DLD1 (cell line): ENCODE results near the gene FAM177B.

Source experiments
- in situ Hi-C: cut with HindIII; loops from 2 replicates; pipeline ENCODE4 v1.10.0; 2017; ENCODE audit warnings: low sequenced_read_pairs

Gene FAM177B

GRCh38 chr1:222736972-222737371 lies at the start of gene FAM177B:
Gene FAM177B, plus strand, starts transcription at chr1:222737202. Its CDS starts 9,344 bp downstream, at chr1:222746546.
- in situ Hi-C loops: no loop called here

GRCh38 chr1:222691016-222691415 lies 46.0 kb upstream of the FAM177B start:
- in situ Hi-C loops: no loop called here

- in situ Hi-C loops: no loop called here
Observed at GRCh38 chr1:222694927-222695326, 42.1 kb upstream of the FAM177B start.

GRCh38 chr1:222696741-222697140 lies 40.3 kb upstream of the FAM177B start:
- in situ Hi-C loops: no loop called here

GRCh38 chr1:222697203-222697602 lies 39.8 kb upstream of the FAM177B start:
- in situ Hi-C loops: no loop called here

DNA sequence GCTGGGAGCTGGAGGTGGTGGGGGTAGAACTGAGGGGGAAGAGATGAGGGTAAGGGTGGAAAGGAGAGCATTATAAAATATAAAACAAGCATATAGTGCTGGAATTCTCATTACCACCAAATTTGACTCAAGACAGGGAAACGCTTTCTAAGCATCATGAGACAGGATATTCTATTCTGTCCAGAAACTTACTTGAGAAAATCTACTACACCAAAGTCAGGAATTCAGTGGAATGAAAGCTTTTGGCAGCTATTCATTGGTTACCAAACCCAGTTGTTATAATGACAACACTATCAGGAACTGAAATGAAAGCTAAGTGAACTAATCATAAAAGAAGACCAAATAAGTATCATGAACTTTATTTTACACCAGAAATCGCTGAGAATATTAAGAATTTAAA lies 39.2 kb upstream of the FAM177B start:
- in situ Hi-C loops: no loop called here

DNA sequence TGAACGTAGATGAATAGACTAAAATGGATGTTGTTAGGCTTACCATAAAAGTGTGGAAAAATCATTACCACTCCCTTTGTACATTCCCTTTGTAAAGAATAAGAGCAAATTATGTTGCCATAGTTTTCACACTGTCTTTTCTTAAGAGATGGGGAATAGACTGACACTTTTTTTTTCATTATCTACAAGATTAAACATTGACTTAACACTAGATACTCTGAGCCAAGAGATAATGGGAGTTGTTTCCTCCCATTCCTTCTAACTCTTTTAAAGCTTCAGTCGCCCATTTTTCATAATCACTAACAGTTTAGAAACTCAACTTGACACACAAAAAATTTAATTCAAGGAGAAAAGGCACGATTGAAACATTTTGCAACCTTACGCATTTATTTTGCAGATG lies 34.8 kb upstream of the FAM177B start:
- in situ Hi-C loops: no loop called here

DNA sequence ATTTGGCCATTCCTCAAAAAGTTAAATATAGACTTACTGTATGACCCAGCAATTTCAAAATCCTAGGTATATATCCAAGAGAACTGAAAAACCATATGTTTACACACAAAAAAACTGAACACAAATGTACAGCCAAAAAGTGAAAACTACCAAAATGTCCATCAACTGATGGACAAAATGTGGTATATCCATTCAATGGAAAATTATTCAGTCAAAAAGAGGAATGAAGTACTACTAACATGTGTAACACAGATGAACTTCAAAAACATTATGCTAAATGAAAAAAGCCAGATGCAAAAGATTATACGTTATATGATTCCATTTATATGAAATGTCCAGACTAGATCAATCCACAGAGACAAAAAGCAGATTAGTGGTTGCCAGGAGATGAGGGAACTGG lies 32.7 kb upstream of the FAM177B start:
- in situ Hi-C loops: no loop called here

DNA sequence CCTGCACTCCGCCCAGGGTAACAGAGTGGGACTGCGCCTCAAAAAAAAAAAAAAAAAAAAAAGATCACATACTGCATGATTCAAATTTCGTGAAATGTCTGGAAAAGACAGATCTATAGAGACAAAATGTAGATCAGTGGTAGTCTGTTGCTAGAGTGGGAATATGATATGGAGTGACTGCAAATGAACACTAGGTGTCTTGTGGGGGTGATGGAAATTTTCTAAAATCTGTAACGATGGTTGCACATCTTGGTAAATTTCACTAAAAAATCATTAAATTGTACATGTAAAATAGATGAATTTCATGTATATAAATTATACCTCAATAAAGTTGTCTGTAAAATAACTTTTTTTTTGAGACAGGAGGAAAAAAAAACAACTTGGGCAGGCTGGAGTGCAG lies 30.2 kb upstream of the FAM177B start:
- in situ Hi-C loops: no loop called here

- in situ Hi-C loops: no loop called here
Observed at GRCh38 chr1:222709700-222710153, 27.3 kb upstream of the FAM177B start.

DNA sequence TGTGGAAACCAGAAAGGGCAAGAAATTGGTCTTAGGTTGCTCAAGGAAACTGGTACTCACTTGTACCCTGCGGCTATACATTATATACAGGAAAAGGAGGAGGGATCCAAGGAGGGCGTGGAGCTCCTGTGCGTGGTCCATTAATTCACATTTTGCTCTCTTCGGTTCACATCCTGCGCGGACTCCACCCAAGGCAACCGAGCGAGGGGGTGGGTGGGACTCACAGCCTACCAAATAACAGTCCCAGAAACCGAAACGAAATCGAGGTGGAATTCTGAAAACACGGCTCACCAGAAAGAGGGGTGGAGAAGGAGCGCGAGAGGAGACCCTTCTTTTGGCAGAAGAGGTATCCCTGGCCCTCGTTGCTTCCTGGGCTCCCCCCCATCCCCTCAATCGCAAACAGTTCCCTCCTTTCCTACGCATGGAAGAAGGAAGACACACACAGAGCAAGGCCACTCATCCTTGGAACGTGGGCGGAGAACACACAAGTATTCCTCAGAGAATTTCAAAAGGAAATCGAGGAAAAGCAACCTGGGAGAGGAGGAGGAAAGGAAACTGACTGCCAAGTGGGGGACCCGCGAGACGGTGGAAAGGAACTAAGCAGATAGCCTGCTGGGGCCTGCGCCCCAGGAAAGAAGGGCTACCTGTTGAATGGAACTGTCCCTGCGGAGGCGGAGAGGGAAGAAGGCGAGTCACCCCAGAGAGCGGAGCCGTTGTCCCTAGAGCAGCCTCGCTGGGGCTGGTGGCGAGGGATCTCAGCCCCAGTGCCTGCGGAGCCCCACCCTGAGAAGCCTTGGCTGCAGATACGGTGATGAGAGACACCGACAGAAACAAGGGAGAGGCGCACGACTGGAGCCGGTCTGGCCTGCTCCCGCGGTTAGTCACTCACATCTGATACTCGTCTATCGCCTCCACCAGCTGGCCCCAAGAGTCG lies 25.4 kb upstream of the FAM177B start:
- in situ Hi-C loops: no loop called here

- in situ Hi-C loops: no loop called here
Observed at GRCh38 chr1:222712253-222713090, 24.5 kb upstream of the FAM177B start, which contains the start of the genes AIDA and BROX. Gene AIDA, minus strand, starts transcription at chr1:222712491. Its CDS starts 174 bp downstream, at chr1:222712317. Gene BROX, plus strand, starts transcription at chr1:222712564. Its CDS starts 3,136 bp downstream, at chr1:222715700.

DNA sequence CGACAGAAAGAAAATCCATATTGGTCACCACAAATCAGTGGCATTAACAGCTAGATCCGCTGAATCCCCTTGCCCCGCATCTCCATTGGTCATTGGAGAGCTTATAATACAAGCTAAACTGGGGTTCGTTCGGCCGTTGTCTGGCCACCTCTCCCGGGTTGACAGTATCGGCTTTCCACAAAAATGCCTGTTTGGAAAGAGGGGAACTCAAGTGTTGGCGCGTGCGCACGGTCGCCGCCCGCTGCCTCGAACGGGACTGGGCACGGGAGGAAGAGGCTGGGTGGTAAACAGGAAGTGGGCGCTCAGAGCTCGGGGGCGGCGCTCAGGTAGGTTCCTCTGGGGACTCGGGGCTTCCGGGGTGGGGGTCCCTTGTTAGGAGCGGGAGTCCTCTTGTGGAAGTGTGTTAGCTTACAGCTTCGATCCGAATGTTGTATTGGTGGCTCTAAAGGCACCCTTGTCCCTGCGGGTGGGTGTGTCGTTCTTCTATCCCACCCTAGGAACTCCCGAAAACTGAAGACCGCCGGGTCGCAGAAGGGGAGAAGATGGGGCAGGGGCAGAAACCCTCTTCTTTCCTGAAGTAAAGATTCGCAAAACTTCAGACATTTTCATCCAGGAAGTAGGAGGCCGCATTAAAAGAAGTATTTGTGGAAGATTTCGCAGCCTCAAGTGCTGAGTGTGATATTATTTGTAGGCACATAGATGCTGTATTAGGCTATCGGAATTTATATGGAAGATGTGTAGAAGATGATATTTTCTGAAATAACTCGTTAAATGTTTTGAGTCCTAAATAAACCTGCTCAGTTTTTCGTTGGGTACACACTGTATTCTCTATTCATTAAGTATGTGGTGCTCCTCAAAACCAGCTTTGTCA lies 23.7 kb upstream of the FAM177B start:
- in situ Hi-C loops: no loop called here

DNA sequence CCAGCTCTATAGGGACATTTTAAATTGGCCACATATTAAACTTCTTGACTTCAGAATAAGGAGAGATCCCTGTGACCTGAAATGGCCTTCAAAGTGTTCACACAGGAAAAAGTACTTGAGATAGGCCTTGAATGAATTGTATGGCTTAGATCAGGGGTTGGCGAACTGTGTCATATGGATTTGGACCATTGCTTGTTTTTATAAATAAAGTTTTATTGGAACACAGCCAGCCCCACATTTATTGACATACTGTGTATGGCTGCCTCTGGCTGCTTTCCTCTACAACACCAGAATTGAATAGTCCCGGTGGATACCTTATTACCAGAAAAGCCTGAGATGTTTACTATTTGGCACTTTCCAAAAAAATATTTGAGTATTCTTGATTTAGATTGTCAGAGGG lies 20.6 kb upstream of the FAM177B start:
- in situ Hi-C loops: no loop called here

- in situ Hi-C loops: no loop called here
Observed at GRCh38 chr1:222728746-222729145, 8.3 kb upstream of the FAM177B start.

- in situ Hi-C loops: no loop called here
Observed at GRCh38 chr1:222730866-222731265, 6.1 kb upstream of the FAM177B start.

- in situ Hi-C loops: no loop called here
Observed at GRCh38 chr1:222732216-222733159, 4.5 kb upstream of the FAM177B start.

DNA sequence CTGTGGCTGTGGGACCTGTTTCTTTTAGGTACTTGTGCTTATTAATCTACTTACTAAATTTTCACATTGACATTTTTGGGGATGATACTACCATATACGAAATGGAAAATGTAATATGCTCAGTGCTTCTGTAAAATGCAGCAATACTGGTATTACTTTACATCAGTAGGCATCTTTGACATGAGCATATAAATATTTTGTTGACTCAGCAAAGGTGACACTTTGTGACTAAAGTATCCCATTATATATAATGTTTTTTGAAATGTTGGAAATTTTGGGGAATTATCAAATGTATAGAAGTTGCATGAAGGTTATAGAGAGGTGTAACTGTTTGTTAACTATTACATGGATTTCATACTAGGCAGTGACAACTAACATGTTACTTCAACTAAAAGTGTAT lies 2.3 kb upstream of the FAM177B start:
- in situ Hi-C loops: no loop called here

DNA sequence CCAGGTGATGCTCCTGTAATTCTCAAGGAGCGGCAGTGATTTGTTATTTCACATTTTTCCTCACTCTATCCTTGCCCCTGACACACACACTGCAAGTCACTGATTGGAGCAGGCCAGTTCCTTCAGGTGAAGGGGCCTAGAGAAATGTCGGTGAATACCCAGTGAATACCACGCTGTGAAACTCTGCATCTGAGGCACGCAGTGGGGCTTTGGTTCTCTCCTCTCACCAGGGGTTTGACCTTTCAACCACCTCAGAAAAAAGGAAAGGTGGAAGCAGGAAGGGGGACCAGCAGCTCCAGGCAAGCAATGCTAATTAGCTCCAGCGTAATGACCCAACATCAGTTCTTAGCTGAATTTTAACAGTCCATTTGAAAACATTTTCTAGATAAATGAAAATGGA lies 532 bp upstream of the FAM177B start:
- in situ Hi-C loops: no loop called here
